ENCODE measurements around the gene TMOD1. TPM values are rescaled to one million over a fixed set of nuclear protein-coding genes. Genes with fewer than 3 reads are reported as not detected.

The TMOD1 gene
- total and polyA plus RNA-seq, 9 of the 15 experiments (the other 6 are each of a cell fraction or from before 2014, with no cell fraction given), result 7.1 to 41.2 (median 14.2) TPM

GRCh38 chr9:97633859-97634490 lies 132.5 kb downstream of the TMOD1 start (continued):
- no peak for TF ChIP-seq BCLAF1 (IDR thresholded peaks at IDR 0.05; ENCODE audit: borderline replicate concordance in 1 of 2, control insufficient read depth in 1 of 2, low read depth in 2 of 2, low read length in 1 of 2)
- no peak for TF ChIP-seq TAF15 (IDR thresholded peaks at IDR 0.05; ENCODE audit: low read depth, low read length)
- TF ChIP-seq NBN (IDR thresholded peaks at IDR 0.05; ENCODE audit: low read depth), result no peak
- no peak for TF ChIP-seq ZNF347 (CRISPR knock-in tag; IDR thresholded peaks at IDR 0.05; ENCODE audit: low read depth)
- peak; percentile 81 for TF ChIP-seq POLR2B (IDR thresholded peaks at IDR 0.05; ENCODE audit: low read depth, partially characterized antibody)
- TF ChIP-seq MTA1 (IDR thresholded peaks at IDR 0.05; ENCODE audit: borderline replicate concordance), result no peak
- TF ChIP-seq HDAC1 (IDR thresholded peaks at IDR 0.05), result peak in 1 of 2 experiments; percentile 87; a peak in 2 of 4 replicates
- TF ChIP-seq TCF3 (CRISPR knock-in tag; IDR thresholded peaks at IDR 0.05), result no peak
- TF ChIP-seq RHOXF2B (CRISPR knock-in tag; conservative IDR thresholded peaks at IDR 0.05), result no peak
- no peak for TF ChIP-seq ETV1 (tag; conservative IDR thresholded peaks at IDR 0.05; ENCODE audit: low read depth)
- no peak for TF ChIP-seq TGIF2 (CRISPR knock-in tag; IDR thresholded peaks at IDR 0.05)
- peak; percentile 39; the same call in 1 of the 2 replicates for TF ChIP-seq NFIC (IDR thresholded peaks at IDR 0.05)
- no peak for TF ChIP-seq ETV6 (IDR thresholded peaks at IDR 0.05; ENCODE audit: borderline replicate concordance in 1 of 2, low read depth in 2 of 2, low read length in 1 of 2)
- TF ChIP-seq ETV6 (CRISPR knock-in tag; IDR thresholded peaks at IDR 0.05; ENCODE audit: borderline replicate concordance), result peak; percentile 29; the same call in 1 of the 2 replicates
- no peak for TF ChIP-seq HEY1 (CRISPR knock-in tag; IDR thresholded peaks at IDR 0.05; ENCODE audit: borderline replicate concordance)
- no peak for TF ChIP-seq SOX6 (IDR thresholded peaks at IDR 0.05)
- no peak for TF ChIP-seq KAT8 (IDR thresholded peaks at IDR 0.05; ENCODE audit: low read depth)
- TF ChIP-seq HNRNPLL (IDR thresholded peaks at IDR 0.05; ENCODE audit: low read depth, low read length, poor library complexity, severe bottlenecking), result no peak
- no peak for TF ChIP-seq ZNF316 (IDR thresholded peaks at IDR 0.05)
- no peak for TF ChIP-seq HDAC2 (IDR thresholded peaks at IDR 0.05)
- TF ChIP-seq ZNF583 (CRISPR knock-in tag; IDR thresholded peaks at IDR 0.05), result no peak
- no peak for TF ChIP-seq ZNF24 (IDR thresholded peaks at IDR 0.05)
- TF ChIP-seq POLR2AphosphoS5 (IDR thresholded peaks at IDR 0.05; ENCODE audit: control insufficient read depth, insufficient read depth, low read depth, low read length), result no peak
- TF ChIP-seq KDM4B (IDR thresholded peaks at IDR 0.05; ENCODE audit: borderline replicate concordance in 2 of 2, low read depth in 1 of 2), result no peak
- TF ChIP-seq USF1 (CRISPR knock-in tag; IDR thresholded peaks at IDR 0.05), result no peak
- TF ChIP-seq ZNF12 (CRISPR knock-in tag; IDR thresholded peaks at IDR 0.05), result no peak
- no peak for TF ChIP-seq IFI16 (CRISPR knock-in tag; IDR thresholded peaks at IDR 0.05)
- TF ChIP-seq CTBP1 (IDR thresholded peaks at IDR 0.05; ENCODE audit: borderline replicate concordance), result 0 out of 2 replicates have a peak, but pooled peaks have one; percentile 24
- TF ChIP-seq CXXC5 (CRISPR knock-in tag; IDR thresholded peaks at IDR 0.05), result no peak

Data from K562 (cell line).